HEK293 (cell line): ENCODE data around the gene HSF5.

Experiments used
- CTCF ChIA-PET: fragments of 350-600 bp; formaldehyde crosslinking; extraction: SDS; loops from one replicate; lab custom pipeline; 2021; ENCODE audit warnings: antibody characterized with exemption; lab: Yijun Ruan, JAX
- POLR2A ChIA-PET: fragments of 300-600 bp; formaldehyde crosslinking; extraction: SDS; loops from one replicate; lab custom pipeline; 2020; ENCODE audit warnings: antibody characterized with exemption, inconsistent platforms; lab: Yijun Ruan, JAX
- H3K27ac ChIP-seq: fragments of 200-500 bp; sonication (Bioruptor generic); 2 replicates; pipeline ENCODE4 v1.5.1; 2014; ENCODE audit warnings: low read depth, low read length, control low read depth, inconsistent platforms; ENCODE audit errors: extremely low read depth
- H3K36me3 ChIP-seq, 2 experiments: fragments of 200-500 bp in 1 of 2; sonication (Bioruptor generic) in 1 of 2; 1 replicate in 1 of 2; 2 replicates in 1 of 2; pipeline ENCODE4 v1.5.1; 2014 to 2017; ENCODE audit warnings: inconsistent platforms in 2 of 2, low read length in 2 of 2; ENCODE audit not compliant: control insufficient read depth in 2 of 2, insufficient read depth in 1 of 2
- H3K4me1 ChIP-seq: fragments of 200-500 bp; sonication (Bioruptor generic); 2 replicates; pipeline ENCODE4 v1.5.1; 2014; ENCODE audit warnings: mild to moderate bottlenecking, low read length, inconsistent platforms; ENCODE audit not compliant: control insufficient read depth, insufficient read depth
- H3K4me3 ChIP-seq: 2 replicates; pipeline ENCODE4 v1.5.1; 2011; ENCODE audit warnings: low read depth, mild to moderate bottlenecking, control low read depth, low read length, moderate library complexity
- H3K9me3 ChIP-seq: fragments of 200-500 bp; sonication (Bioruptor generic); 2 replicates; pipeline ENCODE4 v1.5.1; 2014; ENCODE audit warnings: low read depth, low read length, inconsistent platforms; ENCODE audit not compliant: control insufficient read depth, insufficient read depth
- GLIS1 ChIP-seq: fragments of 450-650 bp; formaldehyde crosslinking; IDR thresholded peaks from 2 replicates; pipeline ENCODE4 v1.5.1; 2016; ENCODE audit warnings: missing biosample characterization, missing genetic modification characterization
- MYNN ChIP-seq: fragments of 450-650 bp; formaldehyde crosslinking; IDR thresholded peaks from 2 replicates; pipeline ENCODE4 v1.5.1; 2016; ENCODE audit warnings: missing biosample characterization, missing genetic modification characterization, borderline replicate concordance
- REPIN1 ChIP-seq: fragments of 450-650 bp; formaldehyde crosslinking; IDR thresholded peaks from 2 replicates; pipeline ENCODE4 v1.5.1; 2017; ENCODE audit warnings: missing biosample characterization, missing genetic modification characterization, low read depth
- SALL2 ChIP-seq: fragments of 450-650 bp; formaldehyde crosslinking; IDR thresholded peaks from 2 replicates; pipeline ENCODE4 v1.5.0; 2017; ENCODE audit warnings: missing biosample characterization, mild to moderate bottlenecking, missing genetic modification characterization, borderline replicate concordance
- SCRT1 ChIP-seq: fragments of 450-650 bp; formaldehyde crosslinking; IDR thresholded peaks from 2 replicates; pipeline ENCODE4 v1.5.1; 2016; ENCODE audit warnings: missing biosample characterization, missing genetic modification characterization, borderline replicate concordance
- SP7 ChIP-seq: fragments of 450-650 bp; formaldehyde crosslinking; IDR thresholded peaks from 2 replicates; pipeline ENCODE4 v1.5.1; 2016; ENCODE audit warnings: missing biosample characterization, missing genetic modification characterization
- WT1 ChIP-seq: fragments of 450-650 bp; formaldehyde crosslinking; IDR thresholded peaks from 2 replicates; pipeline ENCODE4 v1.5.1; 2016; ENCODE audit warnings: missing biosample characterization, missing genetic modification characterization
- ZBTB1 ChIP-seq: fragments of 450-650 bp; formaldehyde crosslinking; IDR thresholded peaks from 2 replicates; pipeline ENCODE4 v1.5.1; 2016; ENCODE audit warnings: missing biosample characterization, missing genetic modification characterization
- ZBTB48 ChIP-seq: fragments of 450-650 bp; formaldehyde crosslinking; IDR thresholded peaks from 2 replicates; pipeline ENCODE4 v1.5.1; 2016; ENCODE audit warnings: missing biosample characterization, missing genetic modification characterization
- ZNF2 ChIP-seq: fragments of 450-650 bp; formaldehyde crosslinking; IDR thresholded peaks from 2 replicates; pipeline ENCODE4 v1.5.1; 2016; ENCODE audit warnings: missing biosample characterization, missing genetic modification characterization
- ZNF324 ChIP-seq: fragments of 450-650 bp; formaldehyde crosslinking; IDR thresholded peaks from 2 replicates; pipeline ENCODE4 v1.5.1; 2016; ENCODE audit warnings: missing biosample characterization, missing genetic modification characterization
- ZNF391 ChIP-seq: fragments of 450-650 bp; formaldehyde crosslinking; IDR thresholded peaks from 2 replicates; pipeline ENCODE4 v1.5.1; 2016; ENCODE audit warnings: low read depth, missing biosample characterization, missing genetic modification characterization, borderline replicate concordance
- ZNF514 ChIP-seq: fragments of 450-650 bp; formaldehyde crosslinking; IDR thresholded peaks from 2 replicates; pipeline ENCODE4 v1.5.1; 2016; ENCODE audit warnings: missing biosample characterization, missing genetic modification characterization
- ZNF654 ChIP-seq: fragments of 450-650 bp; formaldehyde crosslinking; IDR thresholded peaks from 2 replicates; pipeline ENCODE4 v1.5.1; 2016; ENCODE audit warnings: low read depth, missing biosample characterization, missing genetic modification characterization
- ZNF660 ChIP-seq: fragments of 450-650 bp; IDR thresholded peaks from 2 replicates; pipeline ENCODE4 v1.5.1; 2018; ENCODE audit warnings: missing biosample characterization, mild to moderate bottlenecking, missing genetic modification characterization
- ZNF701 ChIP-seq: fragments of 450-650 bp; formaldehyde crosslinking; IDR thresholded peaks from 2 replicates; pipeline ENCODE4 v1.5.1; 2016; ENCODE audit warnings: missing biosample characterization, missing genetic modification characterization
- ZNF747 ChIP-seq: fragments of 450-650 bp; formaldehyde crosslinking; IDR thresholded peaks from 2 replicates; pipeline ENCODE4 v1.5.1; 2016; ENCODE audit warnings: missing biosample characterization, missing genetic modification characterization
- ZNF837 ChIP-seq: fragments of 450-650 bp; formaldehyde crosslinking; IDR thresholded peaks from 2 replicates; pipeline ENCODE4 v1.5.1; 2016; ENCODE audit warnings: missing biosample characterization, missing genetic modification characterization
- TF ChIP-seq, protein P1 (sequence below): fragments of 450-650 bp; formaldehyde crosslinking; IDR thresholded peaks from 2 replicates; pipeline ENCODE4 v1.5.1; 2016; ENCODE audit warnings: missing biosample characterization, missing genetic modification characterization
- TF ChIP-seq, protein P2 (sequence below): fragments of 450-650 bp; formaldehyde crosslinking; IDR thresholded peaks from 2 replicates; pipeline ENCODE4 v1.5.1; 2017; ENCODE audit warnings: missing biosample characterization, mild to moderate bottlenecking, missing genetic modification characterization, moderate library complexity
- TF ChIP-seq, protein P3 (sequence below): fragments of 450-650 bp; formaldehyde crosslinking; IDR thresholded peaks from 2 replicates; pipeline ENCODE4 v1.5.1; 2016; ENCODE audit warnings: missing biosample characterization, missing genetic modification characterization
- TF ChIP-seq, protein P4 (sequence below): fragments of 450-650 bp; formaldehyde crosslinking; optimal IDR thresholded peaks from 2 replicates; pipeline ENCODE3; 2016; ENCODE audit warnings: missing biosample characterization, mild to moderate bottlenecking, missing genetic modification characterization
- TF ChIP-seq, protein P5 (sequence below): fragments of 450-650 bp; formaldehyde crosslinking; IDR thresholded peaks from 2 replicates; pipeline ENCODE4 v1.5.1; 2016; ENCODE audit warnings: missing biosample characterization, missing genetic modification characterization, borderline replicate concordance

The HSF5 gene

DNA sequence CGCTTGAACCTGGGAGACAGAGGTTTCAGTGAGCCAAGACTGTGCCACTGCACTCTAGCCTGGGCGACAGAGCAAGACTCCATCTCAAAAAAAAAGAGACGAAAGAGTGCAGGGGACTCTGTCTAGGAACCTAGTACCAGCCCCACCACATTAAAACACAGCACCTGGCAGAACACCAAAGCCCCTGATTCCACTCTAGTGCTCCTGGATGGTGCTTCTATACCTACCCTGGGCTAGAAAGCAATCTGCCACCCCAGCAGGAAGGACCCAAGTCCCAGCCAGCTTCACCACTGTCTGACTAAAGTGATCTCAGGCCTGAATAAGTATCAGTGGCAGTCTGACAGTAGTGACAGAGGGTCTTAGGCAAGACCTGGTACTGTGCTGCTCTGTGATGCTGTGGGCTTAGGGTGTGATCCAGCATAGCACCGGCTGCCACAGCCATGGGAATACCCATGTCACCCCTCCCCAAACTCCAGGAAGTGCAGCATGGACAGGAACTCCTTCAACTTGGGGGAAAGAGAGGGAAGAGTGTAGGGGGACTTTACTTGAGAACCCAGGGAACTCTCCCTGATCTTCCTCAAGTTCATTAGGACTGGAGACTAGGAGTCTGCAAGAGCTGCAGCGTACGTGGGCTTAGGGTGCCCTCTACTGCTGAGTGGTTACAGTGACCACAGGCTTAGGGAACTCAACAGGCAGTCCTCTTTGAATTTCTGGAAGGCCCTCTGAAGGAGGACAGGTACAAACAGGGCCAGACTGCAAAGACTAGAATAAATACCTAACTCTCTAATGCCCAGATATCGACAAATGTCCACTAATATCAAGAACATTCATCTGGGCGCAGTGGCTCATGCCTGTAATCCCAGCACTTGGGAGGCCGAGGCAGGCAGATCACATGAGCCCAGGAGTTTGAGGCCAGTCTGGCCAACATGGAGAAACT lies 40.9 kb downstream of the HSF5 start (continued):
- TF ChIP-seq, protein P1, sequence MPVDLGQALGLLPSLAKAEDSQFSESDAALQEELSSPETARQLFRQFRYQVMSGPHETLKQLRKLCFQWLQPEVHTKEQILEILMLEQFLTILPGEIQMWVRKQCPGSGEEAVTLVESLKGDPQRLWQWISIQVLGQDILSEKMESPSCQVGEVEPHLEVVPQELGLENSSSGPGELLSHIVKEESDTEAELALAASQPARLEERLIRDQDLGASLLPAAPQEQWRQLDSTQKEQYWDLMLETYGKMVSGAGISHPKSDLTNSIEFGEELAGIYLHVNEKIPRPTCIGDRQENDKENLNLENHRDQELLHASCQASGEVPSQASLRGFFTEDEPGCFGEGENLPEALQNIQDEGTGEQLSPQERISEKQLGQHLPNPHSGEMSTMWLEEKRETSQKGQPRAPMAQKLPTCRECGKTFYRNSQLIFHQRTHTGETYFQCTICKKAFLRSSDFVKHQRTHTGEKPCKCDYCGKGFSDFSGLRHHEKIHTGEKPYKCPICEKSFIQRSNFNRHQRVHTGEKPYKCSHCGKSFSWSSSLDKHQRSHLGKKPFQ (tag by site-specific recombination), result no peak
- TF ChIP-seq, protein P2, sequence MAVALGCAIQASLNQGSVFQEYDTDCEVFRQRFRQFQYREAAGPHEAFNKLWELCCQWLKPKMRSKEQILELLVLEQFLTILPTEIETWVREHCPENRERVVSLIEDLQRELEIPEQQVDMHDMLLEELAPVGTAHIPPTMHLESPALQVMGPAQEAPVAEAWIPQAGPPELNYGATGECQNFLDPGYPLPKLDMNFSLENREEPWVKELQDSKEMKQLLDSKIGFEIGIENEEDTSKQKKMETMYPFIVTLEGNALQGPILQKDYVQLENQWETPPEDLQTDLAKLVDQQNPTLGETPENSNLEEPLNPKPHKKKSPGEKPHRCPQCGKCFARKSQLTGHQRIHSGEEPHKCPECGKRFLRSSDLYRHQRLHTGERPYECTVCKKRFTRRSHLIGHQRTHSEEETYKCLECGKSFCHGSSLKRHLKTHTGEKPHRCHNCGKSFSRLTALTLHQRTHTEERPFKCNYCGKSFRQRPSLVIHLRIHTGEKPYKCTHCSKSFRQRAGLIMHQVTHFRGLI (tag by site-specific recombination), result peak; percentile 52; the same call in 1 of the 2 replicates
- TF ChIP-seq ZNF514 (no peak), ZNF391 (tag by site-specific recombination) (peak; percentile 57; the same call in 1 of the 2 replicates), GLIS1 (no peak), SP7 (tag by site-specific recombination) (peak; percentile 18; the same call in 1 of the 2 replicates), WT1 (tag by site-specific recombination) (no peak; the same call in 1 of the 2 replicates), ZNF2 (tag by site-specific recombination) (0 out of 2 replicates have a peak, but pooled peaks have one; percentile 49), ZNF324 (no peak), REPIN1 (tag by site-specific recombination) (no peak), SCRT1 (tag by site-specific recombination) (peak; percentile 95), ZNF660 (tag by site-specific recombination) (peak; percentile 49; the same call in 1 of the 2 replicates), ZNF654 (tag by site-specific recombination) (peak; percentile 99)
- TF ChIP-seq, protein P3, sequence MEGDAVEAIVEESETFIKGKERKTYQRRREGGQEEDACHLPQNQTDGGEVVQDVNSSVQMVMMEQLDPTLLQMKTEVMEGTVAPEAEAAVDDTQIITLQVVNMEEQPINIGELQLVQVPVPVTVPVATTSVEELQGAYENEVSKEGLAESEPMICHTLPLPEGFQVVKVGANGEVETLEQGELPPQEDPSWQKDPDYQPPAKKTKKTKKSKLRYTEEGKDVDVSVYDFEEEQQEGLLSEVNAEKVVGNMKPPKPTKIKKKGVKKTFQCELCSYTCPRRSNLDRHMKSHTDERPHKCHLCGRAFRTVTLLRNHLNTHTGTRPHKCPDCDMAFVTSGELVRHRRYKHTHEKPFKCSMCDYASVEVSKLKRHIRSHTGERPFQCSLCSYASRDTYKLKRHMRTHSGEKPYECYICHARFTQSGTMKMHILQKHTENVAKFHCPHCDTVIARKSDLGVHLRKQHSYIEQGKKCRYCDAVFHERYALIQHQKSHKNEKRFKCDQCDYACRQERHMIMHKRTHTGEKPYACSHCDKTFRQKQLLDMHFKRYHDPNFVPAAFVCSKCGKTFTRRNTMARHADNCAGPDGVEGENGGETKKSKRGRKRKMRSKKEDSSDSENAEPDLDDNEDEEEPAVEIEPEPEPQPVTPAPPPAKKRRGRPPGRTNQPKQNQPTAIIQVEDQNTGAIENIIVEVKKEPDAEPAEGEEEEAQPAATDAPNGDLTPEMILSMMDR (tag by site-specific recombination), result peak; percentile 93
- TF ChIP-seq, protein P4, sequence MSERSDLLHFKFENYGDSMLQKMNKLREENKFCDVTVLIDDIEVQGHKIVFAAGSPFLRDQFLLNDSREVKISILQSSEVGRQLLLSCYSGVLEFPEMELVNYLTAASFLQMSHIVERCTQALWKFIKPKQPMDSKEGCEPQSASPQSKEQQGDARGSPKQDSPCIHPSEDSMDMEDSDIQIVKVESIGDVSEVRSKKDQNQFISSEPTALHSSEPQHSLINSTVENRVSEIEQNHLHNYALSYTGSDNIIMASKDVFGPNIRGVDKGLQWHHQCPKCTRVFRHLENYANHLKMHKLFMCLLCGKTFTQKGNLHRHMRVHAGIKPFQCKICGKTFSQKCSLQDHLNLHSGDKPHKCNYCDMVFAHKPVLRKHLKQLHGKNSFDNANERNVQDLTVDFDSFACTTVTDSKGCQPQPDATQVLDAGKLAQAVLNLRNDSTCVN (tag by site-specific recombination), result peak; percentile 14

DNA sequence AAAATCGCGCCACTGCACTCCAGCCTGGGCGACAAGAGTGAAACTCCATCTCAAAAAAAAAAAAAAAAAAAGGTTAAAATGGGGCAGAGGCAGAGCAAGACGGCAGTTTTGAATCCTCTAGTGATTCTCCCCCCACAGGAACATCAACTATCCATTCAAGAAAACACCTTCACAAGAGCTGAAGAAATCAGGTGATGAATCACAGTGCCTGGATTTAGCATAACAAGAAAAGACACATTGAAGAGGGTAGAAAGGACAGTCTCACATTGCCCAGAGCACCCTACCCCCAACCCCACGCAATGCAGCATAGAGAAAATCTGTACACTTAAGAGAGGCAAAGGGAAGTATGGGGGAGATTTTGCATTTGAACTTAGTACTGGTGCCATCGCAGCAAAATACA lies 42.1 kb downstream of the HSF5 start:
- no peak overlapping the region for H3K4me3 ChIP-seq
- H3K9me3 ChIP-seq, result no peaks in the 10 kb centered on the region
- H3K27ac ChIP-seq, result no peak overlapping the region
- POLR2A ChIA-PET, result interaction anchor here (0.7 kb wide), 1 partner anchor 1688 kb away, joined by 6 read pairs; no protein-coding TSS in a partner anchor
- CTCF ChIA-PET, result interaction anchor here (0.5 to 8.0 kb wide), 11 partner anchors 8 to 642 kb away, joined by 3 to 189 read pairs (median 4); no protein-coding TSS in a partner anchor
- no peaks in the 10 kb centered on the region for H3K36me3 ChIP-seq
- H3K4me1 ChIP-seq, result no peaks in the 10 kb centered on the region
- TF ChIP-seq MYNN (tag by site-specific recombination) (no peak), SALL2 (no peak), ZNF701 (tag by site-specific recombination) (no peak), ZBTB1 (tag by site-specific recombination) (no peak), ZNF324 (no peak), ZNF837 (tag by site-specific recombination) (no peak), ZNF747 (tag by site-specific recombination) (no peak), ZBTB48 (tag by site-specific recombination) (no peak), WT1 (tag by site-specific recombination) (no peak)
- TF ChIP-seq, protein P5, sequence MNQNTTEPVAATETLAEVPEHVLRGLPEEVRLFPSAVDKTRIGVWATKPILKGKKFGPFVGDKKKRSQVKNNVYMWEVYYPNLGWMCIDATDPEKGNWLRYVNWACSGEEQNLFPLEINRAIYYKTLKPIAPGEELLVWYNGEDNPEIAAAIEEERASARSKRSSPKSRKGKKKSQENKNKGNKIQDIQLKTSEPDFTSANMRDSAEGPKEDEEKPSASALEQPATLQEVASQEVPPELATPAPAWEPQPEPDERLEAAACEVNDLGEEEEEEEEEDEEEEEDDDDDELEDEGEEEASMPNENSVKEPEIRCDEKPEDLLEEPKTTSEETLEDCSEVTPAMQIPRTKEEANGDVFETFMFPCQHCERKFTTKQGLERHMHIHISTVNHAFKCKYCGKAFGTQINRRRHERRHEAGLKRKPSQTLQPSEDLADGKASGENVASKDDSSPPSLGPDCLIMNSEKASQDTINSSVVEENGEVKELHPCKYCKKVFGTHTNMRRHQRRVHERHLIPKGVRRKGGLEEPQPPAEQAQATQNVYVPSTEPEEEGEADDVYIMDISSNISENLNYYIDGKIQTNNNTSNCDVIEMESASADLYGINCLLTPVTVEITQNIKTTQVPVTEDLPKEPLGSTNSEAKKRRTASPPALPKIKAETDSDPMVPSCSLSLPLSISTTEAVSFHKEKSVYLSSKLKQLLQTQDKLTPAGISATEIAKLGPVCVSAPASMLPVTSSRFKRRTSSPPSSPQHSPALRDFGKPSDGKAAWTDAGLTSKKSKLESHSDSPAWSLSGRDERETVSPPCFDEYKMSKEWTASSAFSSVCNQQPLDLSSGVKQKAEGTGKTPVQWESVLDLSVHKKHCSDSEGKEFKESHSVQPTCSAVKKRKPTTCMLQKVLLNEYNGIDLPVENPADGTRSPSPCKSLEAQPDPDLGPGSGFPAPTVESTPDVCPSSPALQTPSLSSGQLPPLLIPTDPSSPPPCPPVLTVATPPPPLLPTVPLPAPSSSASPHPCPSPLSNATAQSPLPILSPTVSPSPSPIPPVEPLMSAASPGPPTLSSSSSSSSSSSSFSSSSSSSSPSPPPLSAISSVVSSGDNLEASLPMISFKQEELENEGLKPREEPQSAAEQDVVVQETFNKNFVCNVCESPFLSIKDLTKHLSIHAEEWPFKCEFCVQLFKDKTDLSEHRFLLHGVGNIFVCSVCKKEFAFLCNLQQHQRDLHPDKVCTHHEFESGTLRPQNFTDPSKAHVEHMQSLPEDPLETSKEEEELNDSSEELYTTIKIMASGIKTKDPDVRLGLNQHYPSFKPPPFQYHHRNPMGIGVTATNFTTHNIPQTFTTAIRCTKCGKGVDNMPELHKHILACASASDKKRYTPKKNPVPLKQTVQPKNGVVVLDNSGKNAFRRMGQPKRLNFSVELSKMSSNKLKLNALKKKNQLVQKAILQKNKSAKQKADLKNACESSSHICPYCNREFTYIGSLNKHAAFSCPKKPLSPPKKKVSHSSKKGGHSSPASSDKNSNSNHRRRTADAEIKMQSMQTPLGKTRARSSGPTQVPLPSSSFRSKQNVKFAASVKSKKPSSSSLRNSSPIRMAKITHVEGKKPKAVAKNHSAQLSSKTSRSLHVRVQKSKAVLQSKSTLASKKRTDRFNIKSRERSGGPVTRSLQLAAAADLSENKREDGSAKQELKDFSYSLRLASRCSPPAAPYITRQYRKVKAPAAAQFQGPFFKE (tag by site-specific recombination), result no peak
